Keratinocyte (primary cell): Measurements from ENCODE around the gene CHCHD10. TPM values are rescaled to one million over a fixed set of nuclear protein-coding genes. Genes with fewer than 3 reads are reported as not detected.

Source experiments
- DNase-seq: peaks from one replicate; pipeline ENCODE4 v3.0.0-alpha.2; 2011; ENCODE audit warnings: low read depth, missing footprints, low spot score
- FAIRE-seq: peaks from 2 replicates; lab custom pipeline; 2011; peaks lifted over from hg19 to GRCh38; lab: Jason Lieb, UNC
- H2AFZ ChIP-seq: 2 replicates; pipeline ENCODE4 v1.6.0; 2012; ENCODE audit warnings: low read length, control low read depth, inconsistent platforms; ENCODE audit not compliant: control insufficient read depth
- H3K27ac ChIP-seq: 2 replicates; pipeline ENCODE4 v1.5.1; 2011; ENCODE audit warnings: low read length; ENCODE audit not compliant: control insufficient read depth, insufficient read depth
- H3K27me3 ChIP-seq: 3 replicates; pipeline ENCODE4 v1.6.0; 2011; ENCODE audit warnings: low read length; ENCODE audit not compliant: control insufficient read depth, insufficient read depth; ENCODE audit errors: extremely low read depth
- H3K36me3 ChIP-seq, 2 experiments: 2 replicates in 1 of 2; 3 replicates in 1 of 2; pipeline ENCODE4 v1.5.1; 2011; ENCODE audit warnings: low read length in 2 of 2, mild to moderate bottlenecking in 1 of 2; ENCODE audit not compliant: control insufficient read depth in 2 of 2, insufficient read depth in 2 of 2; ENCODE audit errors: extremely low read depth in 1 of 2
- H3K4me1 ChIP-seq: 3 replicates; pipeline ENCODE4 v1.5.1; 2011; ENCODE audit warnings: low read length; ENCODE audit not compliant: control insufficient read depth, insufficient read depth; ENCODE audit errors: extremely low read depth
- H3K4me2 ChIP-seq: 3 replicates; pipeline ENCODE4 v1.6.0; 2011; ENCODE audit warnings: low read depth, low read length; ENCODE audit not compliant: control insufficient read depth, insufficient read depth; ENCODE audit errors: extremely low read depth
- H3K4me3 ChIP-seq, 3 experiments: fragments of 200-600 bp in 1 of 3; sonication (generic) in 1 of 3; 2 replicates in 2 of 3; 3 replicates in 1 of 3; pipeline ENCODE4 v1.5.1; 2011 to 2016; ENCODE audit warnings: low read length in 3 of 3, mild to moderate bottlenecking in 3 of 3, control low read depth in 2 of 3, inconsistent platforms in 1 of 3, low read depth in 1 of 3, mixed read lengths in 1 of 3, mixed run types in 1 of 3, moderate library complexity in 1 of 3; ENCODE audit not compliant: control insufficient read depth in 2 of 3, insufficient read depth in 2 of 3; ENCODE audit errors: extremely low read depth in 1 of 3
- H3K79me2 ChIP-seq: 2 replicates; pipeline ENCODE4 v1.6.0; 2012; ENCODE audit warnings: low read length; ENCODE audit not compliant: control insufficient read depth, insufficient read depth
- H3K9ac ChIP-seq: 3 replicates; pipeline ENCODE4 v1.6.0; 2011; ENCODE audit warnings: low read length; ENCODE audit not compliant: control insufficient read depth, insufficient read depth; ENCODE audit errors: extremely low read depth
- H3K9me1 ChIP-seq: 3 replicates; pipeline ENCODE4 v1.6.0; 2011; ENCODE audit warnings: low read length; ENCODE audit not compliant: control insufficient read depth, insufficient read depth; ENCODE audit errors: extremely low read depth
- H3K9me3 ChIP-seq: 2 replicates; pipeline ENCODE4 v1.5.1; 2012; ENCODE audit warnings: low read depth, low read length; ENCODE audit not compliant: control insufficient read depth
- H4K20me1 ChIP-seq: 3 replicates; pipeline ENCODE4 v1.6.0; 2011; ENCODE audit warnings: low read length; ENCODE audit not compliant: control insufficient read depth, insufficient read depth; ENCODE audit errors: extremely low read depth
- CTCF ChIP-seq, 3 experiments: IDR thresholded peaks in 1 of 3; conservative IDR thresholded peaks in 1 of 3; optimal IDR thresholded peaks in 1 of 3; 2 replicates in 2 of 3; 3 replicates in 1 of 3; pipeline versions ENCODE3 to v1.5.1; 2011; ENCODE audit warnings: low read length in 3 of 3, mild to moderate bottlenecking in 3 of 3, moderate library complexity in 2 of 3, control low read depth in 1 of 3, inconsistent platforms in 1 of 3; ENCODE audit not compliant: insufficient read depth in 2 of 3; ENCODE audit errors: extremely low read depth in 1 of 3
- EZH2 ChIP-seq: IDR thresholded peaks from one replicate; pipeline ENCODE4 v1.6.1; 2012; ENCODE audit warnings: inconsistent platforms, mild to moderate bottlenecking, low read length, moderate library complexity
- dilution Hi-C: fragments of 300-500 bp; cut with MboI; formaldehyde crosslinking; loops from one replicate; pipeline ENCODE4 v1.7.0; 2020; ENCODE audit warnings: low sequenced_read_pairs; ENCODE audit not compliant: extremely low pct_ligation_motif_present
- polyA plus RNA-seq, 5 experiments: library from polyadenylated mRNA; depleted of rRNA in 3 of 5; stranded (reverse) in 3 of 5; stranded (forward) in 1 of 5; unstranded in 1 of 5; fragments of >200 nt; gene quantifications; 1 replicate in 1 of 5; 2 replicates in 3 of 5; 3 replicates in 1 of 5; pipeline versions ENCODE4 v1.2.1 to v1.2.3, GENCODE V29; 2011 to 2012; ENCODE audit warnings: missing spikeins in 2 of 5, low read depth in 1 of 5, low replicate concordance in 1 of 5

The CHCHD10 gene
- polyA plus RNA-seq, 1 donor (not counting 4 experiments of a cell fraction or from before 2014, with no cell fraction given) = 10.4 TPM

- no peaks in the 10 kb centered on the region for H3K9me3 ChIP-seq
- TF ChIP-seq EZH2 (no peak), CTCF (optimal IDR thresholded peaks at IDR 0.05 in 1 of 3, IDR thresholded peaks at IDR 0.05 in 1 of 3, conservative IDR thresholded peaks at IDR 0.05 in 1 of 3; ENCODE audit: extremely low read depth in 1 of 3, insufficient read depth in 2 of 3, low read length in 3 of 3) (no peak)
- FAIRE-seq (peak; percentile 70), DNase-seq (no peak)
- peak overlapping the region; percentile 67 to 95 (median 77) for H3K4me3 ChIP-seq
- dilution Hi-C loops = no loop called here
- H3K79me2 ChIP-seq = peaks cover 40% of the 10 kb centered on the region
- H2AFZ ChIP-seq = peak overlapping the region; percentile 95
- peaks cover 9% of the 10 kb centered on the region for H4K20me1 ChIP-seq
- peaks cover 0 to 2% of the 10 kb centered on the region in 2 experiments for H3K36me3 ChIP-seq
- peaks cover 23% of the 10 kb centered on the region for H3K4me1 ChIP-seq
- peak overlapping the region; percentile 91 for H3K27ac ChIP-seq
- no peaks in the 10 kb centered on the region for H3K27me3 ChIP-seq
- no peaks in the 10 kb centered on the region for H3K9me1 ChIP-seq
- peak overlapping the region; percentile 96 for H3K9ac ChIP-seq
- H3K4me2 ChIP-seq = peak overlapping the region; percentile 99
Observed at GRCh38 chr22:23786261-23786710, 18.5 kb upstream of the CHCHD10 start.

DNA sequence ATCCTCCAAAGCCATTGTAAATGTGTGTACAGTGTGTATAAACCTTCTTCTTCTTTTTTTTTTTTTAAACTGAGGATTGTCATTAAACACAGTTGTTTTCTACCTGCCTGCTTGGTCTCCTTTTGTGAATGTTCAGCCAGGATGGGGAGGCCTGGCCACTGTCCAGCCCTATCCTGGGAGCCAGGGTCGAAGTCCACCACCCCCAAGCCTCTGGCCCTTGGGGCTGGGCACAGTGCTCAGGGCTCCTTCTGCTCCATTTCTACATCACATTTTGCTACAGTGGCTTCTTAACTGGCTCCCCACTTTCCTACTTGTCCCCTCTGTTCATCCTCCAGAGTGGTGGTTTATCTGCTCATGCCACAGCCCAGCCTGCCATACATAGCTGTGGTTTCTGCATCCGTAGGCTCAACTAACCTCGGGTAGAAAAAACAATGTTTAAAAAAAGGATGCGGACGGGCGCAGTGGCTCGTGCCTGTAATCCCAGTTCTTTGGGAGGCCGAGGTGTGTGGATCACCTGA lies 16.5 kb upstream of the CHCHD10 start:
- TF ChIP-seq EZH2 = no peak
- no peak overlapping the region for H3K4me3 ChIP-seq
- H3K4me1 ChIP-seq = peaks cover 27% of the 10 kb centered on the region
- FAIRE-seq = no peak
- dilution Hi-C loops = no loop called here
- H4K20me1 ChIP-seq = peaks cover 9% of the 10 kb centered on the region
- no peak overlapping the region for H3K9ac ChIP-seq
- no peaks in the 10 kb centered on the region for H3K9me3 ChIP-seq
- H2AFZ ChIP-seq = no peak overlapping the region
- no peak for DNase-seq
- H3K4me2 ChIP-seq = no peak overlapping the region
- H3K36me3 ChIP-seq = no peaks in the 10 kb centered on the region
- H3K27ac ChIP-seq = no peak overlapping the region
- peaks cover 20% of the 10 kb centered on the region for H3K79me2 ChIP-seq
- H3K27me3 ChIP-seq = no peaks in the 10 kb centered on the region
- no peaks in the 10 kb centered on the region for H3K9me1 ChIP-seq
